DOHH2 (cell line): ENCODE results near the gene ADPRM.

Source experiments
- H3F3A ChIP-seq: fragments of 200-600 bp; sonication (generic), shearing (Covaris generic); 2 replicates; pipeline ENCODE4 v1.6.0; 2016; ENCODE audit warnings: antibody characterized with exemption, mild to moderate bottlenecking; ENCODE audit not compliant: control insufficient read depth, insufficient read depth
- H3K27ac ChIP-seq: fragments of 200-600 bp; sonication (generic); 2 replicates; pipeline ENCODE4 v1.5.1; 2014; ENCODE audit warnings: low read depth, mild to moderate bottlenecking, low read length, moderate library complexity
- H3K27me3 ChIP-seq: fragments of 200-600 bp; sonication (generic); 2 replicates; pipeline ENCODE4 v1.6.1; 2014; ENCODE audit warnings: mild to moderate bottlenecking, low read length, mixed read lengths; ENCODE audit not compliant: control insufficient read depth
- H3K36me3 ChIP-seq: fragments of 200-600 bp; sonication (generic); 2 replicates; pipeline ENCODE4 v1.6.1; 2014; ENCODE audit warnings: mild to moderate bottlenecking, low read length, moderate library complexity, mixed read lengths; ENCODE audit not compliant: control insufficient read depth
- H3K4me1 ChIP-seq: fragments of 200-600 bp; sonication (generic); 2 replicates; pipeline ENCODE4 v1.6.1; 2014; ENCODE audit warnings: mild to moderate bottlenecking, low read length, mixed read lengths; ENCODE audit not compliant: control insufficient read depth
- H3K4me2 ChIP-seq: fragments of 200-600 bp; sonication (generic); 2 replicates; pipeline ENCODE4 v1.6.0; 2014; ENCODE audit warnings: mild to moderate bottlenecking, low read length, moderate library complexity
- H3K4me3 ChIP-seq: fragments of 200-600 bp; sonication (generic); 2 replicates; pipeline ENCODE4 v1.5.1; 2014; ENCODE audit warnings: mild to moderate bottlenecking, low read length, mixed read lengths
- H3K79me2 ChIP-seq: fragments of 200-600 bp; sonication (generic); 2 replicates; pipeline ENCODE4 v1.6.1; 2014; ENCODE audit warnings: mild to moderate bottlenecking, low read length, mixed read lengths; ENCODE audit not compliant: control insufficient read depth
- H3K9me2 ChIP-seq: fragments of 200-600 bp; sonication (generic); replicated peaks from 2 replicates; pipeline ENCODE4 v1.6.1; 2014; ENCODE audit warnings: mild to moderate bottlenecking, low read length, mixed read lengths; ENCODE audit not compliant: control insufficient read depth
- H3K9me3 ChIP-seq: fragments of 200-600 bp; sonication (generic); 2 replicates; pipeline ENCODE4 v1.6.1; 2014; ENCODE audit warnings: antibody characterized with exemption, low read length, mixed read lengths; ENCODE audit not compliant: control insufficient read depth, insufficient read depth
- H4K20me1 ChIP-seq: fragments of 200-600 bp; sonication (generic); 2 replicates; pipeline ENCODE4 v1.6.0; 2014; ENCODE audit warnings: low read depth, mild to moderate bottlenecking, antibody characterized with exemption, low read length, moderate library complexity; ENCODE audit not compliant: control insufficient read depth, insufficient read depth
- CTCF ChIP-seq: fragments of 200-600 bp; sonication (generic); IDR thresholded peaks from one replicate; pipeline ENCODE4 v1.5.1; 2014; ENCODE audit warnings: antibody characterized with exemption, mild to moderate bottlenecking, low read depth, low read length; ENCODE audit not compliant: poor library complexity, severe bottlenecking
- EZH2phosphoT487 ChIP-seq: fragments of 200-600 bp; sonication (generic); IDR thresholded peaks from 2 replicates; pipeline ENCODE4 v1.6.1; 2017; ENCODE audit warnings: borderline replicate concordance, mild to moderate bottlenecking, antibody characterized with exemption, low read length, moderate library complexity, mixed read lengths

Gene ADPRM

DNA sequence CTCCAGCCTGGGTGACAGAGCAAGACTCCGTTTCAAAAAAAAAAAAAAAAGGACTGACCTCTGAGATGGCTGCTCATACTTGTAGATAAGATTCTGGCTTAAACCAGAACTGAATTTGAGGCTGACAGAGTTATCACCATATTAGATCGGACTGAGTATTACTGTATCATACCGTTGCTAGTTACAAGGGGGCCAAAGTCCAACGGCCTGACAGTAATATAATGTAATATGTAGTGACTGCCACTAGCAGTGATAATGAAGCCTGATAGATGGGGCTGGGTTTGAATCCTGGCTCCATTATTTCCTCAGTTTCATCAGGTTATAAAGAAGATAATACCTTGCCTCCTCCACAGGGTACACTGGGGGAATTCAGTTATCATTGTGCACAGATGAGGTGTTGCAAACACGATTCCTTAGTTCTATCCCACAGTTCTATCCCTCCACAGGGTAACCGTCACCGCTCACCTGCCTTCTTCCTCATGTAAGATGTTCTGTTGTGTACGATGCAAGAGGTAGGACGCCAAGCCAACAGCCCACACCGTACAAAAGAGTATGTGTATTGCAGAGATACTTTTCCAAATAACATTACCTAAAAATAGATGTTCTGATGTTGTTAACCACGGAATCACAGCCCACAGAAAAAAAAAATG is 27.3 kb downstream of the ADPRM start:
- Histone ChIP-seq H3K9me3 (no peaks in the 10 kb centered on the region), H3K4me3 (no peak overlapping the region), H3K9me2 (no peaks in the 10 kb centered on the region), H4K20me1 (no peaks in the 10 kb centered on the region), H3K4me1 (peaks cover 2% of the 10 kb centered on the region), H3K36me3 (no peaks in the 10 kb centered on the region), H3K27me3 (peaks cover 27% of the 10 kb centered on the region), H3F3A (no peaks in the 10 kb centered on the region), H3K4me2 (no peak overlapping the region), H3K79me2 (no peaks in the 10 kb centered on the region), H3K27ac (no peak overlapping the region)
- TF ChIP-seq EZH2phosphoT487 (no peak), CTCF (no peak)

DNA sequence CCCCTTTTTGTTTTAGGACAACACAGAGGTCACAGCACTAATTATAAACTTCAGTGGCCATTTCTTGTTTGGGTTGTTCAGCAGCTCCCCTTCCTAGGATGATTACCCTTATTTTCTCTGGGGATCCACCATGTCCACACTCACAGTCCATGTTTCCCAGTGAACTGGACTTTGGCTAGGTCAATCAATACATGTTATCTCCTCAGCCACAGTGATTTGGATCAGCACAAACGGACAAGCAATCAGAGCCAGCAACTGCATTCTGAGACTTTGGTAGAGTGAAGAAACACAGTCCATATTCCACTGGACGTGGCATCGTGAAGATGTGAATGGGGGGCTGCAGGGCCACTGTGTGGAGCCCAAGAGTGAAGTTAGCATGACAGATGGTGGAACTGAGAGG is 27.9 kb downstream of the ADPRM start:
- no peak overlapping the region for H3K4me2 ChIP-seq
- TF ChIP-seq CTCF (no peak), EZH2phosphoT487 (no peak)

DNA sequence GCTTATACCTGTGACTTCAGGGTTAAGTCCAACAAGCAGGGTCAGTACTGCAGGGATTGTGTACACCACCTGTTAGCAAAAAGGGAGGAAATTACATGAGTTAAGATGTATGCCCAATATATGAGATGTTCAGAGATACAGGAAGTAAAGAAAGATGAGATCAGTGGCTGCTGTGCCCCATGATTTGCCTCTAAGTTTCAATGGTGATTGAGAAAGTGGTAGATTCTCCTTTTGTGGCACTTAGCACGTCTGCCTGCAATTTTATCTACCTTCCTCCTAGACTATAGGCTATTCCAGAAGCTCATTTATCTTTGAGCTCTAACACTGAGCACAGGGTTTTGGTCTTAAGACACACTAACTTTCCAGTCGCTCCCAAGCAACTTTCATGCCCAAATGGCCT is 28.8 kb downstream of the ADPRM start:
- H3K9me2 ChIP-seq, result no peaks in the 10 kb centered on the region
- peaks cover 40% of the 10 kb centered on the region for H3K27me3 ChIP-seq
- no peaks in the 10 kb centered on the region for H3K79me2 ChIP-seq
- H3K27ac ChIP-seq, result no peak overlapping the region
- peaks cover 4% of the 10 kb centered on the region for H3K4me1 ChIP-seq
- H3K4me3 ChIP-seq, result no peak overlapping the region
- H3F3A ChIP-seq, result no peaks in the 10 kb centered on the region
- no peaks in the 10 kb centered on the region for H4K20me1 ChIP-seq
- no peaks in the 10 kb centered on the region for H3K36me3 ChIP-seq
- TF ChIP-seq EZH2phosphoT487 (no peak), CTCF (no peak)
- H3K4me2 ChIP-seq, result no peak overlapping the region
- no peaks in the 10 kb centered on the region for H3K9me3 ChIP-seq

More for the DNA sequence above, 27.9 kb downstream of the ADPRM start:
- Histone ChIP-seq H3K4me3 (no peak overlapping the region), H3K27ac (no peak overlapping the region), H3K36me3 (no peaks in the 10 kb centered on the region), H3K4me1 (peaks cover 4% of the 10 kb centered on the region), H3K9me3 (no peaks in the 10 kb centered on the region), H4K20me1 (no peaks in the 10 kb centered on the region), H3F3A (no peaks in the 10 kb centered on the region), H3K9me2 (no peaks in the 10 kb centered on the region), H3K27me3 (peaks cover 33% of the 10 kb centered on the region), H3K79me2 (no peaks in the 10 kb centered on the region)
